Measurements from ENCODE around the gene ZNF280B. TPM values are rescaled to one million over a fixed set of nuclear protein-coding genes. Genes with fewer than 3 reads are reported as not detected.
"Not testable (repeated sequence)": the region's sequence is repeated elsewhere in the genome, so short reads cannot be mapped to it uniquely, and the experiment has no call there.

Gene ZNF280B
- total and polyA plus RNA-seq, 2 of the 13 experiments (the other 11 are each of a cell fraction or from before 2014, with no cell fraction given) = 3.7 to 3.9 TPM

- TF ChIP-seq, protein P1, sequence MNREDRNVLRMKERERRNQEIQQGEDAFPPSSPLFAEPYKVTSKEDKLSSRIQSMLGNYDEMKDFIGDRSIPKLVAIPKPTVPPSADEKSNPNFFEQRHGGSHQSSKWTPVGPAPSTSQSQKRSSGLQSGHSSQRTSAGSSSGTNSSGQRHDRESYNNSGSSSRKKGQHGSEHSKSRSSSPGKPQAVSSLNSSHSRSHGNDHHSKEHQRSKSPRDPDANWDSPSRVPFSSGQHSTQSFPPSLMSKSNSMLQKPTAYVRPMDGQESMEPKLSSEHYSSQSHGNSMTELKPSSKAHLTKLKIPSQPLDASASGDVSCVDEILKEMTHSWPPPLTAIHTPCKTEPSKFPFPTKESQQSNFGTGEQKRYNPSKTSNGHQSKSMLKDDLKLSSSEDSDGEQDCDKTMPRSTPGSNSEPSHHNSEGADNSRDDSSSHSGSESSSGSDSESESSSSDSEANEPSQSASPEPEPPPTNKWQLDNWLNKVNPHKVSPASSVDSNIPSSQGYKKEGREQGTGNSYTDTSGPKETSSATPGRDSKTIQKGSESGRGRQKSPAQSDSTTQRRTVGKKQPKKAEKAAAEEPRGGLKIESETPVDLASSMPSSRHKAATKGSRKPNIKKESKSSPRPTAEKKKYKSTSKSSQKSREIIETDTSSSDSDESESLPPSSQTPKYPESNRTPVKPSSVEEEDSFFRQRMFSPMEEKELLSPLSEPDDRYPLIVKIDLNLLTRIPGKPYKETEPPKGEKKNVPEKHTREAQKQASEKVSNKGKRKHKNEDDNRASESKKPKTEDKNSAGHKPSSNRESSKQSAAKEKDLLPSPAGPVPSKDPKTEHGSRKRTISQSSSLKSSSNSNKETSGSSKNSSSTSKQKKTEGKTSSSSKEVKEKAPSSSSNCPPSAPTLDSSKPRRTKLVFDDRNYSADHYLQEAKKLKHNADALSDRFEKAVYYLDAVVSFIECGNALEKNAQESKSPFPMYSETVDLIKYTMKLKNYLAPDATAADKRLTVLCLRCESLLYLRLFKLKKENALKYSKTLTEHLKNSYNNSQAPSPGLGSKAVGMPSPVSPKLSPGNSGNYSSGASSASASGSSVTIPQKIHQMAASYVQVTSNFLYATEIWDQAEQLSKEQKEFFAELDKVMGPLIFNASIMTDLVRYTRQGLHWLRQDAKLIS (CRISPR knock-in tag; IDR thresholded peaks at IDR 0.05) = no peak
- TF ChIP-seq MAFF (IDR thresholded peaks at IDR 0.05; ENCODE audit: low read depth, low read length) = no peak
Observed at GRCh38 chr22:22469527-22469926, 39.0 kb downstream of the ZNF280B start (continued).

- FAIRE-seq; H3K27ac ChIP-seq (ENCODE audit: extremely low read length, insufficient read depth, low read length); CTCF ChIA-PET (ENCODE audit: low intra/inter-chr PET ratio, low total read pairs); in situ Hi-C loops (cut with HindIII; ENCODE audit: extremely low pct_ligation_motif_present, low pct_unique_long_range_greater_than_20kb); H3K4me1 ChIP-seq (ENCODE audit: insufficient read depth, low read length); BruUV-seq (replicated peaks); ATAC-seq; H4K20me1 ChIP-seq (ENCODE audit: insufficient read depth, low read length); DNase-seq (ENCODE audit: low spot score); H3K79me2 ChIP-seq (ENCODE audit: insufficient read depth, low read length); H3K4me3 ChIP-seq (replicated peaks in 1 of 3; ENCODE audit: insufficient read depth in 1 of 3, low read depth in 2 of 3, low read length in 3 of 3); POLR2A ChIA-PET; H3K9ac ChIP-seq (ENCODE audit: insufficient read depth, low read depth, low read length); H2AFZ ChIP-seq (ENCODE audit: low read length); H3K36me3 ChIP-seq (replicated peaks in 1 of 2; ENCODE audit: control insufficient read depth in 1 of 2, insufficient read depth in 2 of 2, low read length in 2 of 2); H3K4me2 ChIP-seq (ENCODE audit: low read depth, low read length); H3K27me3 ChIP-seq (ENCODE audit: control insufficient read depth in 1 of 2, insufficient read depth in 2 of 2, low read length in 2 of 2); H3K9me3 ChIP-seq (ENCODE audit: low read length): not testable (repeated sequence)
- intact Hi-C loops (cut with micrococcal nuclease; ENCODE audit: unreplicated experiment) = loop anchor here (10.0 kb wide), 1 partner anchor 116 kb away; no protein-coding TSS in a partner anchor
- WGBS (ENCODE audit: low lambda C conversion rate) = 78% methylated on average over 11 of the region's 11 CpGs
Observed at GRCh38 chr22:22468794-22469469, 39.6 kb downstream of the ZNF280B start.

Data from HepG2 (cell line).